ENCODE data around the gene ALKBH3. TPM values are rescaled to one million over a fixed set of nuclear protein-coding genes. Genes with fewer than 3 reads are reported as not detected.

ALKBH3 gene
- total and polyA plus RNA-seq, 7 donors, result 27.4 to 47.1 (median 33.4) TPM

- TF ChIP-seq CTCF (IDR thresholded peaks at IDR 0.05), result no peak
- H3K4me3 ChIP-seq, result no peak overlapping the region
- 47 to 62% (median 56%) methylated on average over 12 of the region's 12 CpGs for WGBS, 3 donors
- peaks cover 22% of the 10 kb centered on the region for H3K4me1 ChIP-seq
- H3K27ac ChIP-seq, result no peak overlapping the region
- intact Hi-C loops (cut with DNase I), result no loop called here
- no peaks in the 10 kb centered on the region for H3K27me3 ChIP-seq (ENCODE audit: insufficient read depth in 3 of 3, low read length in 2 of 3)
- no peaks in the 10 kb centered on the region for H3K36me3 ChIP-seq (ENCODE audit: insufficient read depth in 1 of 2, low read depth in 1 of 2)
- peak in 1 of 2 donors; percentile 59 for DNase-seq
- no peak for ATAC-seq
- H3K9me3 ChIP-seq, result no peaks in the 10 kb centered on the region
These were observed 45.4 kb downstream of the ALKBH3 start for GRCh38 chr11:43925932-43926505.

GRCh38 chr11:43927070-43927469 is 46.4 kb downstream of the ALKBH3 start:
- TF ChIP-seq CTCF (IDR thresholded peaks at IDR 0.05), result no peak
- no peaks in the 10 kb centered on the region for H3K9me3 ChIP-seq
- DNase-seq (no peak), ATAC-seq (no peak)
- H3K4me3 ChIP-seq, result no peak overlapping the region
- no peak overlapping the region for H3K27ac ChIP-seq
- H3K36me3 ChIP-seq (ENCODE audit: insufficient read depth in 1 of 2, low read depth in 1 of 2), result no peaks in the 10 kb centered on the region
- H3K4me1 ChIP-seq, result peaks cover 14% of the 10 kb centered on the region
- H3K27me3 ChIP-seq (ENCODE audit: insufficient read depth in 3 of 3, low read length in 2 of 3), result no peaks in the 10 kb centered on the region
- WGBS, 3 donors, result 91 to 95% (median 95%) methylated on average over 2 of the region's 2 CpGs
- intact Hi-C loops (cut with DNase I), result no loop called here

- no peak overlapping the region for H3K4me3 ChIP-seq
- no peak for DNase-seq
- intact Hi-C loops (cut with DNase I), result no loop called here
- peaks cover 12% of the 10 kb centered on the region for H3K4me1 ChIP-seq
- 89 to 93% (median 93%) methylated on average over 13 of the region's 13 CpGs for WGBS, 3 donors
- no peak for TF ChIP-seq CTCF (IDR thresholded peaks at IDR 0.05)
- no peaks in the 10 kb centered on the region for H3K9me3 ChIP-seq
- no peaks in the 10 kb centered on the region for H3K27me3 ChIP-seq (ENCODE audit: insufficient read depth in 3 of 3, low read length in 2 of 3)
- no peak for ATAC-seq
- no peaks in the 10 kb centered on the region for H3K36me3 ChIP-seq (ENCODE audit: insufficient read depth in 1 of 2, low read depth in 1 of 2)
- H3K27ac ChIP-seq, result no peak overlapping the region
These were observed 47.5 kb downstream of the ALKBH3 start for GRCh38 chr11:43927925-43928707.

GRCh38 chr11:43928721-43929120 is 48.1 kb downstream of the ALKBH3 start:
- no peak for TF ChIP-seq CTCF (IDR thresholded peaks at IDR 0.05)
- no peak overlapping the region for H3K4me3 ChIP-seq
- H3K27ac ChIP-seq, result no peak overlapping the region
- DNase-seq (no peak), ATAC-seq (no peak)
- 91 to 98% (median 93%) methylated on average over 4 of the region's 4 CpGs for WGBS, 3 donors
- peaks cover 11% of the 10 kb centered on the region for H3K4me1 ChIP-seq
- H3K27me3 ChIP-seq (ENCODE audit: insufficient read depth in 3 of 3, low read length in 2 of 3), result no peaks in the 10 kb centered on the region
- H3K36me3 ChIP-seq (ENCODE audit: insufficient read depth in 1 of 2, low read depth in 1 of 2), result no peaks in the 10 kb centered on the region
- H3K9me3 ChIP-seq, result no peaks in the 10 kb centered on the region
- intact Hi-C loops (cut with DNase I), result no loop called here
